GM21515 (cell line): ENCODE data around the gene FOXF1.

Experiments used
- ATAC-seq: cut with Tn5 transposase; IDR thresholded peaks from one replicate; pipeline ENCODE4 v1.9.1; 2021; ENCODE audit not compliant: unreplicated experiment

FOXF1 gene

GRCh38 chr16:86503830-86504229 is 6.5 kb upstream of the FOXF1 start:
- ATAC-seq = no peak

- ATAC-seq = no peak
Observed at GRCh38 chr16:86504315-86505184, 5.8 kb upstream of the FOXF1 start.

DNA sequence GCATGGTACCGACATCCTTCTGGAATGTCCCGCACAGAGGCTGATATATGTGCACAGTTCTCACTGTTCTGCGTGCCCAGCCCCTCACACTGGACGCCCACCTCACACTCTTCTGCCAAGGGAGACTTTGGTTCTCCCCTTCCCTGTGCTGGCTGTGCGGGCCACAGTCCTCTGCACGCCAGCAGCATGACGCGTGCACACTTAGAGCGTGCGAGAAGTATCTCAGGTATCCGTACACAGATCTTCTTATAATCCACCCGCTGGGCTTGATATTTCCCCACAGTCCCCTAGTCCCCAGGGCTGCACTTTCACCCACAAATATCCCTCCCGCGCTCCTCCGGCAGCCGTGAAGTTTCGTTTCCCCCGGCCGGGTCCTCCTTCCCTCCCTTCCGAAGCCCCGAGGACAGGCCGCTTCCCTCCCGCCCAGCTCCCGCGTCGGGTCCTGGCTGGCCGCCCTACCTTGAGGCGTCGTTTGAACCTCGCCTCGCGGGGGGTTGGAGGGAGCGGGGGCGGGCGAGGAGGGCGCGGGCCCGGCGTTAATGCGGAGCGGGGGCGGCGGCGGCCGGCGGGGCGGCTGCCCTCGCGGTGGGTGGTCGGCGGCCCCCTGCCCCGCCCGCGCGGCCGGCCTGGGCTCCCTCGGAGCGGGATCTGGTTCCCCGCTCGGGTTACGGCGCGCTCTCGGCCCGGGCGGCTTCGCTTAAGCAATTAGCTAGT is 5.0 kb upstream of the FOXF1 start:
- no peak for ATAC-seq

- ATAC-seq = no peak
Observed at GRCh38 chr16:86505899-86506864, 4.1 kb upstream of the FOXF1 start.

DNA sequence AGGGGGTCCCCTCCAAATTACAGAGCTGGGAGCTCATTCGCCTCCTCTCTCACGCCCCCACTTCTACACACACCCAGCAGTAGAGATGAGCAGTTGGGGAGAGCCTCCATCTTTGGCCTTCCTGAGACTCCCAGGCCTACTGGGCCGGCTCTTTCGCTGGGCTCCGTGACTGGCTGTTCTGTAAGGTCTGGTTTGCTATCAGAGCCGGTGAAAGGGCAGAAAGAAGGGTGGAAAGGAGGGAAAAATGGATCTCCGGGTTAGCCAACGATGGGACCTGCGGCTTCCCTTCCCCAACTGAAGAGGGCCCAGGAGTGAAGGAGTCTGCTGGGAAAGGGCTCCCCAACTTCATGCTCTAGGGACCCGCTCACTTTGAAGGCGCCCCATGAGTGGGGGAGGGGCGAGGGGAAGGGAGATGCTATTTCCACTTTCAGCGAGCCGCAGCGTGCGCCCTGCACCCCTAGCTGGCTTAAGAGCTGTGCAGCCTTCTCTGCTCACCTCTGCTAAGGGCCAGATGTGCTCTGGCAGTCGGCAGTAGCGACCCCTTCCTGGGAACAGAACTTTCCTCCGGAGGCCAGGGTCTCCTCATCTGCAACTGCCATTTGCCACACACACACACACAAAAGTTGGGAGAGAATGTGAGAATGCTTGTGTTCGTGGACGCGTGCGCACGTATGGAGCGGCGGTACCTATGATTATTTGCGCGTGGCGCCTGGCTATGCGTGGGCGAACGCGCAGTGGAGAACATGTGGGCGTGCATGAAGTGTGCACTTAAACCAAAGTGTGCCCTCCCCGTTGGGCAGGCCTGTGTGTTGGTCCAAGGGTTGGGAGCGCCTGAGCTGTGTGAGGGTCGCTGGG is 2.9 kb upstream of the FOXF1 start:
- no peak for ATAC-seq

DNA sequence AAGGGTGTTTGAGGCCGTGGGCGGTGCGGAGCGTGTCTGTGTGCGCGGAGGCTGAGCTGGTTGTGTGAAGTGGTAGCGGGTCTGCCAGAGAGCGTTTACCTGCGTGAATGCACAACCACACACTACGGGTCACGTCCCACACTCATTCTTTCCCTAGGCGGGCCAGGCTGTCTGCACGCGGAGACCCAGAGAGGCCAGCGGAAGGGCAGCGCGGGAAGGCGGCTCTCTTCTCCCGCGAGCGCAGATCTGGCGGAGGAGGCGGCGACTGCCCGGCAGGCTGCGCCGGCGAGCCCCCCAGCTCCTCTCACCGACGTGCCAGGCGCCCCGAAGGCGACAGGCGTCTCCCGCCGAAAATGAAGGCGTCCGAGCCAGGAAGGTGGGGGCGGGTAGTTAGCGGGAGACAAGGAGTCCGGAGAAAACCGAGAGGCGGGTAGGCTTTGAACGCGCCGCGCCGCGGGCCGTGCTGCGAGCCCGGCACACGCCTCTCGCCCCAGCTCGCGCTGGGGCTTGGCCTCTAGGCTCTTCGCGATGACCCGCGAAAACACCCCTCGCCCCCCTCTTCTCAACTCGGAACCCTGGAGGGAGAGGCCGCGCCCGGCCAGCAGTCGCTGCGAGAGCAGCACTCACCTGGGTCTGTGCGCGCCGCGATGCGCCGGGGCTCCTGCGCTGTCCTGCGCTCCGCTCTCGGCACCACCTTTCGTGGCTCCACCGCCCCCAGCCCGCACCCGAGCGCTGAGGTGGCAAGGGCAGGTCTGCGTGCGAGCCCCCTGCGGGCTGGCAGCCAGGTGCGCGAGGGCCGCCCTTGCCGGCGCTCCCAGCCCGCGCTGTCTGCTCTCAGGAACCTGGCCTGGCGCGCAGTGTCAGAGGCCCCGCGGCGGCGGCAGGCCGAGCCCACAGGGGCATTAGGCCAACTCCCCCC is 2.0 kb upstream of the FOXF1 start:
- ATAC-seq = no peak

DNA sequence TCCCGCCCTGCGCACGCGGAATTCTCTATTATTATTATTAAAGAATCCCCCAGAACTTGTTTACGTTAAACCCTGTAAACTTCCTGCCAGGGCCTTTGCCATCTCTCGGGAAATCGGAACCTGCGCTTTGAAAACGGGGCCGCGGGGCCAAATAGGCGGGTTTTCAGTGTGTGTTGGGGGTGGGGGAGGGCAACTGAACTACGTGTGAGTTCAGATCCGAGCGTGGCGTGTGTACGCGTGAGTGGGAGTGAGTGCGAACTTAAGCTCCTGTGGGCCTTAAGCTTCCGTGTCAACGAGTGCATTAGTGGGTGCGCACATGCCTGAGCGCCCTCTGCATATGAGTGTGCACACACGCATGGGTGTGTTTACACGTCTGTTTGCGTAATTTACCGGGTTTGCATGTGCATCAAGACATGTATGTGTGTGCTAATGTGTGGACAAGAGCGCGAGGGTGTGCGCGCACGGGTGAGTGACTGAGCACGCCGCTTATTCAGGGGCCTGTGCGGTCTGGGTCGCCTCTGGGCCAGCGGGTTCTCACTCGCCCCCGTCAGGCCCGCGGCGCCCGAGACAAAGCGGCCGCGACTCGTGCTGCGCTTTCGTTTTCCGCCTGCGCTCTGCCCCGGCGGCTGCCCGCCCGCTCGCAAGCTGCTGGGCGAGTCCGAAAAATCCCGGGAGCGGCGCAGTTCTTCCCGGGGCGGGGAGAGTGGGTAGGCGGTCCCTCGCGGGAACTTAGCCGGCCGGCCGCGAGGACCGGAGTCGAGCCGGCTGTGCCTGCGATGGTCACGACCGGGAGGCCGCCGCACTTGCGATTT is 1.2 kb upstream of the FOXF1 start:
- ATAC-seq = no peak

- ATAC-seq = no peak
Observed at GRCh38 chr16:86509759-86510464, 415 bp upstream of the FOXF1 start.

GRCh38 chr16:86511317-86512161 is 1.2 kb downstream of the FOXF1 start:
- ATAC-seq = no peak

- no peak for ATAC-seq
Observed at GRCh38 chr16:86512301-86512859, 2.1 kb downstream of the FOXF1 start.

DNA sequence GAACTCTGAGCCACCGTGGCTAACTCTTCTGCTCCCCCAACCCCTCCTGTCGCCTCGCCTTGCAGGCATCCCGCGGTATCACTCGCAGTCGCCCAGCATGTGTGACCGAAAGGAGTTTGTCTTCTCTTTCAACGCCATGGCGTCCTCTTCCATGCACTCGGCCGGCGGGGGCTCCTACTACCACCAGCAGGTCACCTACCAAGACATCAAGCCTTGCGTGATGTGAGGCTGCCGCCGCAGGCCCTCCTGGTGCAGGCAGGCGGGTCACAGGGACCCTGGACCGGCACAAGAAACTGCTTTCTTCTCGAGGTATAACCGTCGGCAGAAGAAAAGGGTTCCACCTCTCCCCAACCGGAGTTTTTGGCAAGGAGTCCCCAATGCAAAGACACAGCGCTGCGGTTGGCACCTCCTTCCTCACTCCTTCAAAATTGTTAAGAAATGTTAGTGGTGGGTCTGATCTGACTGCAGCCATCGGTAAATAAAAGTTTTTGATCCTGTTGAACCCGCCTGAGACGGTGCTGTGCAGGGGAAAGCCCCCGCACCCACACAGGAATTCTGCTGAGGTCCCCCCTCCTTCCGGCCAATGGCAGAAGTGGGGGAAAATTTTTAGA is 2.6 kb downstream of the FOXF1 start:
- ATAC-seq = no peak

DNA sequence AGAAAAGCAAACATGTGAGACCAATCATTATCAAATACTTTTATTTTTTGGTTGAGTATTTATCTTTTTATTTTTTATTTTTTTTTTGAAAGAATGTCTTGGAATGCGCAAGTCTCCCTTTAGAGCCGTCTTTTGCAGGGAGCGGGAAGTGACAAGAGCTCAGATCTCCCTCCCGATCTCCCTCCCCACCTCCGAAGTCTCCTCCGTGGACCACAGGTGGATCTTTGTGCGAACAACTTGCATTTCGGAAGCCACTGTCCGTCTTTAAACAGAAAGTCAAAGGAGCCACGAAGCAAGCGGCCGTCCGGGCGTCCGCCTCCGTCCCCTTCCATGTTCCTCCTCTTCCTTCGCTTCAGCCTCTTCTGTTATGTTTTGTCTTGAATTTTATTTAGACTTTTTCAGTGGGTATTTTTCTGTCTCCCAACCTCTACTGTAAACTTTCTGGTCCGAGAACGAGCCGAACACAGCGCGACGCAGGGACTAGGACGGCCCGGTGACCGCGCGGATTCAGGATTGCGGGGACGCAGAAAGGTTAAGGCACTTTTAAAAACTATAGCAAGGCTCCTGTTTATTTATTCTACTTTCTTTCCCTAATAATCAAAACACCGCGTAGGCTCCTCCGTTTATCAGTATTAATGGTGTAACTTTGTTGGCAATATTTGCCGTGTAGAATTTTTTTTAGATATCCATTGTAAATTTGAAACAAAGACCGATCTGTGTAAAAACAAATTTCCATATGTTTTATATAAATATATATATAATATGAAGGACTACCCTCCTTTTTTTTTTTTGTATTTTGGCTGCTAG is 3.3 kb downstream of the FOXF1 start:
- ATAC-seq = no peak

DNA sequence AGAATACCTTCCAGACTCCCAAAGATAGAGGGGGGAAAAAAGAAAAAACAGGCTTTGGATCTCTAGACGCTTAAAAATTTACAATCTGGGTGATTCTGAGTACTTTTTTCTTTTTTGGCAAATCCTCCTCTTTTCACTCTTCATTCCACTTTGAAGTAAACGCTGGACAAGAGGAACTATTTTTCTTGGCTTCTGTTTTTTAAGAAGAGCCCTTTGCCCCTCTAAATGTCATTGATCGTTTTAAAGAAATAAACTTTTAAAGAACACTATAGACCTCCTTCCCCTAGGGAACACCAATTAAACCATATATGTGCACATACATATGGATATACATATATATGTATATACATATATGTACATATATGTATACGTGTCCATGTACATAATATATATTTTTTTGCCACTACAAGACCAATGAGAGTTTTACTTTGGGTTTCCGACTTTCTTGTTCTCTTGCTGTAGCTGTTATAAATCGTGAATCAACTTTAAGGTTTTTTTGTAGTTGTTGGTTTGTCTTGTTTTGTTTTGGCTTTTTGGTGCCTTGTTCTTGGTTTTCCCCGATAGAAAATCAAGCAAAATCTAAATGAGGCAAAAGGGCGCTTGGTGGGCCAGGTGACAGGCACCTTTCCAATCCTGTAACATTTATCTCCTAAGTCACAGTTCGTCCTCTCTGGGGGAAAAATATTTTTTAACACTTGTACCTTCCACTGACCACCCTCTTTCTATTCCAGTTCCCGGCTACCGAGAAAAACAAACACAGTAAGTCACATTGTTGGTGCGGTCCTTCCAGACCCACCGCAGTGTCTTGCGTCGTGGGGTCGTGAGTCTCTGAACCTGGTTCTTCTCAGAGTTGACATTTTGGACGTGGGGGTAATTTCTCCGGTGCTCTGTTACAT is 4.4 kb downstream of the FOXF1 start:
- ATAC-seq = no peak

- no peak for ATAC-seq
Observed at GRCh38 chr16:86515413-86515776, 5.1 kb downstream of the FOXF1 start.
